Fibroblast of skin of right biceps (primary cell): ENCODE measurements around the gene SPATA16.
"Not testable (repeated sequence)": the region's sequence is repeated elsewhere in the genome, so short reads cannot be mapped to it uniquely, and the experiment has no call there.

ENCODE experiments used
- DNase-seq: peaks from one replicate; pipeline ENCODE4 v3.0.0-alpha.2; 2013

The SPATA16 gene

GRCh38 chr3:173001622-173002021 is 139.4 kb downstream of the SPATA16 start:
- no peak for DNase-seq

- DNase-seq, result no peak
Measured at GRCh38 chr3:173000553-173000952, 140.5 kb downstream of the SPATA16 start.

- no peak for DNase-seq
Measured at GRCh38 chr3:172993412-172993811, 147.6 kb downstream of the SPATA16 start.

DNA sequence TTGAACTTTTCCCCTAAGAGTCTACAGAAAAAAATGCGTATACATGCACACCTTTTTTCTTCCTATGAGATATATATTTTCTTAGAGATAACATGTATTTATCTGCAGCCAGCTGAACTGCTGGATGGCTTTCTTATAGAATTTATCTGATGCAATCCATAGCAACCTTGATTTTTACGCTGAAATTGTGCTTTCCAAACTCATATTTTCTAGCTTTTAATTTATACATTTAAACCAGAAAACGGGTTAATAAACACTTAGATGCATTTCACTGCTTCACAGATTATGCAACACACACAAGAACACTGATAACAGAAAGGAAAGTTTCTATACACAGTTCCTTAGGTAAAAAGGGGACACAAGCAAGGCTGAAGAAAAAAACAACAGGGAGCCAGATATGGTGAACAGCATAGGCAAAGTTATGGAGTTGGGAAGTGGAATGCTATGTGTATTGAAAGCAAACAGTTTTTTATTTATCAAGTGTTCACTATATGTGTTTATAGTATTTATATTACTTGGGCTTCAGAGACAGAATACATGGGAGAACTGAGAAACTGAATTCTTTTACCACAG is 149.5 kb downstream of the SPATA16 start:
- DNase-seq, result no peak

- DNase-seq, result no peak
Measured at GRCh38 chr3:172989373-172989772, 151.7 kb downstream of the SPATA16 start.

- peak; percentile 3 for DNase-seq
Measured at GRCh38 chr3:172987273-172987672, 153.8 kb downstream of the SPATA16 start.

GRCh38 chr3:172984914-172985313 is 156.1 kb downstream of the SPATA16 start:
- no peak for DNase-seq

- DNase-seq, result no peak
Measured at GRCh38 chr3:172982736-172983364, 158.2 kb downstream of the SPATA16 start.

GRCh38 chr3:172981407-172981983 is 159.5 kb downstream of the SPATA16 start:
- no peak for DNase-seq

GRCh38 chr3:172980849-172981248 is 160.2 kb downstream of the SPATA16 start:
- DNase-seq, result peak; percentile 41

DNA sequence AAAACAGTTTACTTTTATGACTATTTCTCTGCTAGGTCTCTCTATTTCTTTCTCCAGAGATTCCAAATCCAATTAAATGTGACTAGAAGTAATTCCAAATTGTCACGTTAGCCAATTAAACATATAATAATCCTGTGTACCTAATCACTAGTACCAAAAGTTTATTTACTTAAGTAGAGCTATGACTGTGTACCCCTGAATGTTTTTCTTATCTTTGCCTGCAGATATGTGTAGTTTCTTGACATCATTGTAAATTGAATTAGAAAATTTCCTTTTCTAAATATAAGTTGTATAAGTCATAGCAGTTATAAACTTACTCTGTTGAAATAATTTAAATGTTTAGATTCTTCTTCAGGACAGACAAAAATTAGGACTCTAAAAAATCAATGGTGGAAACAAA is 163.3 kb downstream of the SPATA16 start:
- DNase-seq, result no peak

GRCh38 chr3:172974969-172975368 is 166.1 kb downstream of the SPATA16 start:
- no peak for DNase-seq

DNA sequence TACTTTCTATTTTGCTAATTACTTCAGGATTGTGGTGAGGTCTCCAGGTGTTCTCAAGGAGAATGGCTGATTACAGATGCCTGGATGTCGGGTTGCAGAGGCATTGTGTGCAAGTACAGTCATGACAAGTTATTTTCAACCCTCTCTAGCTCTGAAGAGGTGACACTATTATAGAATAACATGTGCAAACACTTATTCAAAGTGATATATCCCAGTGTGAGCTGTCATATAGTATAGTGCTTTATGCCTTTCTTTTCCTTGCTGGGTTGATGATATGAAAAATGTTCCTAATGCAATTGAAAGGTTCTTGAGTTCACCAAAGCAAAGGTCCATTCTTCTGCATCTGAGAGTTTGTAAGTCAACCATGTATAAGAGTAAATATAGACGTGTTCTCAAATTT is 167.2 kb downstream of the SPATA16 start:
- no peak for DNase-seq

DNA sequence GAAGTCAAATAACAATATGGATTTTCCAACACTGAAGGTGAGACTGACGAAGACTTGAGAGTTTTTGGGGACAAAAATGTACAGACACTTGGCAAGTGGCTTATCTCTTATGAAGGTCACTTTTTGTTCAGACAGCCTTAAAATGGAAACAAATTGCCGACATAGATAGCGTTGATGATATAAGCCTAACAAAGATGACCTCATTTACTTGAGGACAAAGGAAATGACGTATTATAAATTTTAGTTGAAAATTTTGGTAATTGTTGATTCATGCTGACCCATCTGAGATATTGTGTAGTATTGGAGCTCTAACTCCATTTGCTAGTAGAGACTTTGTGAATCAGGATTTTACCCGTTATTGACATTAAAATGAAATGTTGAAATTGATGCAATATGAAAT is 168.3 kb downstream of the SPATA16 start:
- DNase-seq, result no peak

GRCh38 chr3:172972067-172972466 is 169.0 kb downstream of the SPATA16 start:
- no peak for DNase-seq

DNA sequence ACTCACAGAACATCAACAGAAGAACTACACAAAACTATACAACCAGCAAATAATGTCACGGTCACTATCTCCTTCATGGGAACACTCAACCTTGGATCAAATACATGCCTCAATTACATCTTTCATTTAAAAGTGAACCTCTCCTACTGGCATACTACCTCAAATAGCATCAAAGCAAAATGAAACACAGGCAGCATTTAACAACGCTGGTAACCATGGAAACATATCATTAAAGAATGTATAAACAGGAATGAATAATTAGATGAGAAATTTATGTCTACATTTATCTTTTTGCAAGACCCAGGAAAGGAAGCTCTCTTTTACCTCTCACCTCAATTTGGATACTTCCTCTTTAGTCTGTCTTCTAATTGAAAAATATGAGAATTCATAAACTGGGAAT is 172.4 kb downstream of the SPATA16 start:
- no peak for DNase-seq

DNA sequence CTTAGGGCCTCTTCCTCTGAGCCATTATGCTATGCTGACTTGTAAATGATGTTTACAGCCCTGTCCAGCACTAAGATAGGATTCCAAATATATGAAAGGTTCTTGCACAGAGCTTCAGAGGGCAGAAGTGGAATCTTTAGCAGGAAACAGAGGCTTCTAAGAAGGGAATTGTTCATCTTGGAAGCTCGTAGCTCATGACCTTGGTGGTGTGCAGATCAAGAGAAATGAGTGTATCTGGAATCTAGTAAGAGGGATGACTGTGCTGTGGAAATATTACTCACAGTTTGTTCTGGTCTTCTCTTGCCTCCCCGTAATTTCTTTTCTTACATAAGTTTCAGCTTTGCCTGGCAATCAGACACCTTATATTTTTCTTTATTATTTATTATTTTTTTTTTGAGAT is 175.8 kb downstream of the SPATA16 start:
- DNase-seq, result peak; percentile 59

DNA sequence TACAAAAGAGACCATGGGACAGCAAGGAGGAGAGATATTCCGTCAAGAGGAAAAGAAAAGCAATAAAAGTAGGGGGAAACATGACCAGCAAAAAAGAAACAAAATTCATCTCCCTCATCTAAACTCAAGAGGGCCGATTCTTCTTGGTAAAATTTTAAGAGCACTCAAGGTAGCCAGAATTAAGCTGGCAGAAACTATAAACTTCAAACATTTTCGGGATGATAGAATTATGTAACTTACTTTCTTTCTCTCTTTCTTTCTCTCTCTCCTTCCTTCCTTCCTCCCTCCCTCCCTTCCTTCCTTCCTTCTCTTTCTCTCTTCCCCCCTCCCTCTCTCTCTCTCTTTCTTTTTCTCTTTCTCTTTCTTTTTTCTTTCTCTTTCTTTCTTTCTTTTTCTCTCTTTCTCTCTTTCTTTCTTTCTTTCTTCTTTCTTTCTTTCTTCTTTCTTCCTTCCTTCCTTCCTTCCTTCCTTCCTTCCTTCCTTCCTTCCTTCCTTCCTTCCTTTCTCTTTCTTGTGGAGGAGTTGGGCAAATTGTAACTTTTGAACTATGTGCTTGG is 180.3 kb downstream of the SPATA16 start:
- DNase-seq, result not testable (repeated sequence)

- no peak for DNase-seq
Measured at GRCh38 chr3:172958565-172958964, 182.5 kb downstream of the SPATA16 start.

GRCh38 chr3:172953571-172953970 is 187.5 kb downstream of the SPATA16 start:
- no peak for DNase-seq

- no peak for DNase-seq
Measured at GRCh38 chr3:172951511-172951910, 189.5 kb downstream of the SPATA16 start.

DNA sequence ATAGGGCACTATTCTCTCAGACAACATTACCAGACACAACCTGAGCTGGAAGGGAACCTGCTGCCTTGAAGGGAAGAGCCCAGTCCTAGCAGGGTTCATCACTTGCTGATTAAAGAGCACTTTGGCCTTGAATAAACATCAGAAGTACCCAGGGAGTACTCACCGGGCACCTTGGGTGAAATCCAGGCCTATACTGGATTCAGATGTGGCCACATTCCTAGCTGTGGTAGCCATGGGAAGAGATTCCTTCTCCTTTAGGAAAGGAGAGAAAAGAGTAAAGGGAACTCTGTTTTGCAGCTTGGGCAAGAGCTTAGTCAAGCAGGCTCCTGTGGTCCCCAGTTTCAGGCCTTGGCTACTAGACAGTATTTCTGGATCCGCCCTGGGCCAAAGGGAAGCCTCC is 195.0 kb downstream of the SPATA16 start:
- no peak for DNase-seq

GRCh38 chr3:172939651-172940293 is 201.3 kb downstream of the SPATA16 start:
- DNase-seq, result peak; percentile 76

- DNase-seq, result peak; percentile 3
Measured at GRCh38 chr3:172938788-172939187, 202.2 kb downstream of the SPATA16 start.
